MCF 10A (cell line): Measurements from ENCODE around the gene RCAN1. TPM values are rescaled to one million over a fixed set of nuclear protein-coding genes. Genes with fewer than 3 reads are reported as not detected.
A peak's percentile ranks its signal among the peaks of the same experiment; 100 is the strongest.

Experiments used
- BruUV-seq: library from RNA; stranded (reverse); fragments of 400-500 nt; replicated peaks from 2 replicates; lab custom pipeline; 2021; lab: Mats Ljungman, UMichigan
- CTCF ChIA-PET: fragments of 300-600 bp; sonication (Branson Sonifier 250); formaldehyde crosslinking; extraction: SDS; loops from one replicate; lab custom pipeline; 2021; ENCODE audit warnings: antibody characterized with exemption, inconsistent platforms; lab: Yijun Ruan, JAX
- POLR2A ChIA-PET: fragments of 300-600, 350-650 bp; sonication (Branson Sonifier 250); formaldehyde crosslinking; extraction: SDS; loops from one replicate; lab custom pipeline; 2020; ENCODE audit warnings: antibody characterized with exemption, inconsistent platforms; lab: Yijun Ruan, JAX
- DNase-seq: peaks from one replicate; pipeline ENCODE4 v3.0.0-alpha.2; 2018; ENCODE audit not compliant: unreplicated experiment
- H3K27ac Mint-ChIP-seq: one replicate; pipeline ENCODE4 v1.8.0; 2022; ENCODE audit warnings: mild to moderate bottlenecking, low read depth, mixed read lengths; ENCODE audit not compliant: unreplicated experiment
- H3K27me3 Mint-ChIP-seq: one replicate; pipeline ENCODE4 v1.8.0; 2022; ENCODE audit warnings: mixed read lengths; ENCODE audit not compliant: insufficient read depth, unreplicated experiment
- H3K36me3 Mint-ChIP-seq: one replicate; pipeline ENCODE4 v1.8.0; 2022; ENCODE audit warnings: mild to moderate bottlenecking, moderate library complexity, mixed read lengths; ENCODE audit not compliant: insufficient read depth, unreplicated experiment
- H3K4me1 Mint-ChIP-seq: one replicate; pipeline ENCODE4 v1.8.0; 2022; ENCODE audit warnings: mixed read lengths; ENCODE audit not compliant: insufficient read depth, unreplicated experiment
- H3K4me3 Mint-ChIP-seq: one replicate; pipeline ENCODE4 v1.8.0; 2022; ENCODE audit warnings: mild to moderate bottlenecking, moderate library complexity, mixed read lengths; ENCODE audit not compliant: unreplicated experiment
- H3K9me3 Mint-ChIP-seq: one replicate; pipeline ENCODE4 v1.8.0; 2022; ENCODE audit warnings: mixed read lengths; ENCODE audit not compliant: unreplicated experiment
- CTCF ChIP-seq: fragments of 200-600 bp; IDR thresholded peaks from one replicate; pipeline ENCODE4 v1.8.0; 2022; ENCODE audit warnings: antibody characterized with exemption, mild to moderate bottlenecking; ENCODE audit not compliant: unreplicated experiment
- intact Hi-C: fragments of 100-400 bp; cut with micrococcal nuclease; formaldehyde crosslinking; loops from 2 replicates; pipeline ENCODE4 v1.14.1; 2022
- total RNA-seq: library from RNA; stranded (reverse); gene quantifications from 2 replicates; pipeline ENCODE4 v1.2.3, GENCODE V29; 2022

RCAN1 gene
- total RNA-seq, 1 experiment from 2014 or later = 11.9 TPM

DNA sequence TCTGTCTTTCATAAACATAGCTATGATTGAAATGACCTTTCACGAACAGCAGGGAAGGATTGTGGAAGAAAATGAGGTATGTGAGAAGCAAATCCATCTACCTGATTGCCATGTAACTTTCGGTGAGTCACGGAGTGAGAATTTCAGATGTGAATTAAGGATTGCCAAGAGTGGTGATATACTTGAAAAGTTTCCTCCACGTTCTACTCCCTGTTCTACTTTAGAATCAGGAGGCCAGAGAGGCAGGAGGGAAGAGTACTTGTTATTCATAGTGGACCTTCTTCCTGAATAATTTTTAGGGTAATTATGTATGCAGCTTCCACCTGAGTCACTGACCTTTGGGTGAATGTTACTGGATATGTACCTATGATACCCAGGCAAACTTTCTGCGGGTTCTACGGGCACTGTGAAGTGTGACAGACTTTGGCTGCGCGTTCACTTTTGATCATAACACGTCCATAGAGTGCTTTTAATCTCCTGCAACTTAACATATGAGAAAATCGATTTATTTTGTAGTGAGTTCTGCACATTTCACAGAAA is 100.3 kb downstream of the RCAN1 start:
- Mint-ChIP-seq H3K36me3 (peaks cover 4% of the 10 kb centered on the region), H3K4me1 (peaks cover 18% of the 10 kb centered on the region), H3K27me3 (no peaks in the 10 kb centered on the region), H3K27ac (no peak overlapping the region), H3K9me3 (no peaks in the 10 kb centered on the region), H3K4me3 (no peak overlapping the region)
- CTCF ChIA-PET = no interaction called here
- intact Hi-C loops = no loop called here
- no TSS peak for BruUV-seq
- TF ChIP-seq CTCF = no peak
- POLR2A ChIA-PET = interaction anchor here (1.3 to 4.4 kb wide), 3 partner anchors 10 to 12 kb away, joined by 3 to 22 read pairs (median 4); no protein-coding TSS in a partner anchor
- DNase-seq = no peak

- no peak for TF ChIP-seq CTCF
- no TSS peak for BruUV-seq
- intact Hi-C loops = no loop called here
- Mint-ChIP-seq H3K27ac (peak overlapping the region; percentile 76), H3K27me3 (no peaks in the 10 kb centered on the region), H3K4me1 (peaks cover 18% of the 10 kb centered on the region), H3K9me3 (no peaks in the 10 kb centered on the region), H3K36me3 (peaks cover 2% of the 10 kb centered on the region), H3K4me3 (no peak overlapping the region)
- CTCF ChIA-PET = no interaction called here
- DNase-seq = peak; percentile 59
- POLR2A ChIA-PET = interaction anchor here (2.2 kb wide), 1 partner anchor 13 kb away, joined by 8 read pairs; no protein-coding TSS in a partner anchor
Measured at GRCh38 chr21:34513129-34513675, 101.7 kb downstream of the RCAN1 start.

DNA sequence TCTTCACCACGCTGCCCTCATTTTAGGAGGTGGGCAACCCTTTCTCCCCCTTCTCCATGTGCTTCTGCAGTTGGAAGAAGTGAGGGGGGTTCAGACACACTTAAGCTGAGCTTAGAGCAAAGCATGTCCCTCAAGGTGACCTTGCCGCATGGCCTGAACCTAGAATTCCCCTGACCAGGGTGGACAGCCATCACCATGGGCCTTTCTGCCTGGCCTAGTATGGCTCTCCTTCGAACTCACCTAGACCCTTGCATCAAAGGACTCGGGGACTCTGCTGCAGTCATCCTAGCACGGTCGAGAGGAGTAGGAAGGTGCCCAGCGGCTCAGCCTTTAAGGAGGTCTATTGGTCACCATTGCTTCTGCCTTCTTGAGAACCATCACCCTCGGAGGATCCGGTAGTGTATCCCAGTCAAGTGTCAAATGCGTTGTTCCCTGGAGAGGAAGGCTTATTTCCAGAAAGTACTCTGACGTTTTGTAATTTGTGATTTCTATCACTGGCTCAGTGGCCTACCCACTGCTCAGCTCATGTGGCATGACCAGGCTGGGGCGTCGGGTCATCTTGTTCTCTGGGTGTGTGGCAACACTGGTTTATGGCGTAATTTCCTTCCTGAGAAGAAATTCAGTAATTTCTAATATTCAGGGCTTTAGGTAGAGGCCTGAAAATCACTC is 103.0 kb downstream of the RCAN1 start, which contains the start of gene KCNE1:
TSS of gene KCNE1 (minus strand) at position 424 of the 669 bp plus-strand sequence. CDS start 62,576 bp downstream, outside the sequence.
- peak; percentile 81 for DNase-seq
- no TSS peak for BruUV-seq
- Mint-ChIP-seq H3K9me3 (no peaks in the 10 kb centered on the region), H3K27me3 (no peaks in the 10 kb centered on the region), H3K36me3 (no peaks in the 10 kb centered on the region), H3K27ac (peak within 1 kb of the TSS; percentile 76), H3K4me3 (no peak within 1 kb of the TSS), H3K4me1 (peaks cover 18% of the 10 kb centered on the region)
- intact Hi-C loops = no loop called here
- ChIA-PET CTCF (interaction anchor here (0.6 to 1.1 kb wide), 2 partner anchors 91 to 628 kb away, joined by 3 to 5 read pairs; no protein-coding TSS in a partner anchor), POLR2A (interaction anchor here (2.2 kb wide), 1 partner anchor 14 kb away, joined by 8 read pairs; no protein-coding TSS in a partner anchor)
- no peak for TF ChIP-seq CTCF

GRCh38 chr21:34511181-34511580 is 103.7 kb downstream of the RCAN1 start:
- intact Hi-C loops = no loop called here
- no TSS peak for BruUV-seq
- H3K27me3 Mint-ChIP-seq = no peaks in the 10 kb centered on the region
- H3K27ac Mint-ChIP-seq = no peak overlapping the region
- CTCF ChIA-PET = interaction anchor here (0.8 to 1.1 kb wide), 3 partner anchors 91 to 163 kb away, joined by 3 to 5 read pairs (median 3); no protein-coding TSS in a partner anchor
- peaks cover 18% of the 10 kb centered on the region for H3K4me1 Mint-ChIP-seq
- POLR2A ChIA-PET = interaction anchor here (1.0 kb wide), 1 partner anchor 15 kb away, joined by 3 read pairs; no protein-coding TSS in a partner anchor
- no peaks in the 10 kb centered on the region for H3K36me3 Mint-ChIP-seq
- no peaks in the 10 kb centered on the region for H3K9me3 Mint-ChIP-seq
- peak; percentile 48 for DNase-seq
- no peak overlapping the region for H3K4me3 Mint-ChIP-seq
- TF ChIP-seq CTCF = no peak
